Glutamatergic neuron (in vitro differentiated cells): ENCODE measurements around the gene BAZ1A. TPM values are rescaled to one million over a fixed set of nuclear protein-coding genes. Genes with fewer than 3 reads are reported as not detected.

ENCODE experiments used
- DNase-seq: peaks from one replicate; pipeline ENCODE4 v3.0.0; 2022
- H3K27ac Mint-ChIP-seq: one replicate; pipeline ENCODE4 v1.8.0; 2020; ENCODE audit warnings: mild to moderate bottlenecking, mixed read lengths, inconsistent platforms; ENCODE audit not compliant: unreplicated experiment
- H3K27me3 Mint-ChIP-seq: one replicate; pipeline ENCODE4 v1.8.0; 2020; ENCODE audit warnings: mild to moderate bottlenecking, moderate library complexity, mixed read lengths, inconsistent platforms; ENCODE audit not compliant: unreplicated experiment
- H3K36me3 Mint-ChIP-seq: one replicate; pipeline ENCODE4 v1.8.0; 2020; ENCODE audit warnings: mild to moderate bottlenecking, mixed read lengths, inconsistent platforms; ENCODE audit not compliant: unreplicated experiment
- H3K4me1 Mint-ChIP-seq: one replicate; pipeline ENCODE4 v1.8.0; 2020; ENCODE audit warnings: mild to moderate bottlenecking, low read depth, mixed read lengths, inconsistent platforms; ENCODE audit not compliant: unreplicated experiment
- H3K4me3 Mint-ChIP-seq: one replicate; pipeline ENCODE4 v1.8.0; 2020; ENCODE audit warnings: mild to moderate bottlenecking, mixed read lengths, inconsistent platforms; ENCODE audit not compliant: unreplicated experiment
- H3K9me3 Mint-ChIP-seq: one replicate; pipeline ENCODE4 v1.8.0; 2020; ENCODE audit warnings: mild to moderate bottlenecking, moderate library complexity, mixed read lengths, inconsistent platforms; ENCODE audit not compliant: unreplicated experiment
- CTCF ChIP-seq: fragments of 200-600 bp; sonication (generic); IDR thresholded peaks from one replicate; pipeline ENCODE4 v1.5.0; 2021; ENCODE audit not compliant: partially characterized antibody, unreplicated experiment
- long read RNA-seq: library from polyadenylated mRNA; unstranded; transcript quantifications from one replicate; pipeline ENCODE4 v2.0.0, GENCODE V29; 2020; ENCODE audit not compliant: unreplicated experiment
- total RNA-seq: library from RNA; stranded (reverse); fragmentation: NEBNext Ultra II Directional; extraction: Animal tissue kit (Norgen Biotek cat#: 25700); gene quantifications from one replicate; pipeline ENCODE4 v1.2.1, GENCODE V29; 2021; ENCODE audit not compliant: unreplicated experiment

The BAZ1A gene, protein sequence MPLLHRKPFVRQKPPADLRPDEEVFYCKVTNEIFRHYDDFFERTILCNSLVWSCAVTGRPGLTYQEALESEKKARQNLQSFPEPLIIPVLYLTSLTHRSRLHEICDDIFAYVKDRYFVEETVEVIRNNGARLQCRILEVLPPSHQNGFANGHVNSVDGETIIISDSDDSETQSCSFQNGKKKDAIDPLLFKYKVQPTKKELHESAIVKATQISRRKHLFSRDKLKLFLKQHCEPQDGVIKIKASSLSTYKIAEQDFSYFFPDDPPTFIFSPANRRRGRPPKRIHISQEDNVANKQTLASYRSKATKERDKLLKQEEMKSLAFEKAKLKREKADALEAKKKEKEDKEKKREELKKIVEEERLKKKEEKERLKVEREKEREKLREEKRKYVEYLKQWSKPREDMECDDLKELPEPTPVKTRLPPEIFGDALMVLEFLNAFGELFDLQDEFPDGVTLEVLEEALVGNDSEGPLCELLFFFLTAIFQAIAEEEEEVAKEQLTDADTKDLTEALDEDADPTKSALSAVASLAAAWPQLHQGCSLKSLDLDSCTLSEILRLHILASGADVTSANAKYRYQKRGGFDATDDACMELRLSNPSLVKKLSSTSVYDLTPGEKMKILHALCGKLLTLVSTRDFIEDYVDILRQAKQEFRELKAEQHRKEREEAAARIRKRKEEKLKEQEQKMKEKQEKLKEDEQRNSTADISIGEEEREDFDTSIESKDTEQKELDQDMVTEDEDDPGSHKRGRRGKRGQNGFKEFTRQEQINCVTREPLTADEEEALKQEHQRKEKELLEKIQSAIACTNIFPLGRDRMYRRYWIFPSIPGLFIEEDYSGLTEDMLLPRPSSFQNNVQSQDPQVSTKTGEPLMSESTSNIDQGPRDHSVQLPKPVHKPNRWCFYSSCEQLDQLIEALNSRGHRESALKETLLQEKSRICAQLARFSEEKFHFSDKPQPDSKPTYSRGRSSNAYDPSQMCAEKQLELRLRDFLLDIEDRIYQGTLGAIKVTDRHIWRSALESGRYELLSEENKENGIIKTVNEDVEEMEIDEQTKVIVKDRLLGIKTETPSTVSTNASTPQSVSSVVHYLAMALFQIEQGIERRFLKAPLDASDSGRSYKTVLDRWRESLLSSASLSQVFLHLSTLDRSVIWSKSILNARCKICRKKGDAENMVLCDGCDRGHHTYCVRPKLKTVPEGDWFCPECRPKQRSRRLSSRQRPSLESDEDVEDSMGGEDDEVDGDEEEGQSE (N-terminal part only)
- 41.3 TPM for total RNA-seq
- long read RNA-seq, partial matches to known transcripts = 21 of 26 reads
- long read RNA-seq, other reads (novel, unspliced or antisense) = 5 of 26 reads

DNA sequence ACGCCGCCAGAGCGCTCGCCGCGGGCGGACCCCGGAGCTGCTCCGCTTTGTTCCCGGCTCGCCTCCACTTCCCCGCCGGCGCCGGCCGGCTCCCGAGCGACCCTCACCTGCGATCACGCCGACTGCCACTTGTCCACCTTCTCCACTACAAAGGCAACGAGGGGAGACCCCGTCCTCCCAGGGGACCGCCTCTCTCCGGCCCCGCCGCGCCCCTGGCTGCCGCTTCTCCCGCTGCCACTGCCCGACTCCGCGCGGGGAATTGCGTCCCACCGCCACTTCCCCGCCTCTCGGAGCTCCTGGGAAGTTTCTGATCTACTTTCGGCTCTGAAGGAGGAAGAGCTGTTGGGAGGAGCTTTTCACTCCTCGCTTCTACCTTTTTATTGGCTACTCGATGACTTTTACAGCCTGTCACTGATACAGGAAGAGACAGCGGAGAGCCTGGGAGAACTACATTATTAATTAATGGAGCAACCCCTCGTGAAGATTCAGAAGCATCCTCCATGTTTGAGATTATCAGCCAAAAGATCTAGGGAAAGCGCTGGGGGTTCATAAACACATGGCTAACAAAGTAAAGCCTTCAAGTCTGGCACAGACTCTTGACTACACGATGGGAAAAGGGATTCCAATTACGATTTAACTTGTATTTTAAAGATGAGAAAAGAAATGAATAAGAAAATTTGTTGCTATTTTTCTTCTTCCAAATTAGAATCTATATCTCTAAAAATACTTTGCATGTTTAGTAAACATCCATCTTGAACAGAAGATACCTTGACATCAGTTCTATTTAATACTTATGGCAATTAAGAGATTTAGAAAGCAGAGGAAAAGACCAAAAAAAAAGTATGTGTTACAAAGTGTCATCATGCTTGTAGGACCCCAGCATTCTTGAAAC lies at the start of gene BAZ1A:
Gene BAZ1A, minus strand, starts transcription at position 330 of the 892 bp plus-strand sequence. CDS start 756 bp downstream, outside the sequence.
- peak; percentile 78 for DNase-seq
- peaks cover 12% of the 10 kb centered on the region for H3K9me3 Mint-ChIP-seq
- peaks cover 6% of the 10 kb centered on the region for H3K27me3 Mint-ChIP-seq
- H3K4me1 Mint-ChIP-seq = peaks cover 2% of the 10 kb centered on the region
- no peak for TF ChIP-seq CTCF
- H3K36me3 Mint-ChIP-seq = no peaks in the 10 kb centered on the region
- peak within 1 kb of the TSS; percentile 97 for H3K4me3 Mint-ChIP-seq
- peak within 1 kb of the TSS; percentile 95 for H3K27ac Mint-ChIP-seq

DNA sequence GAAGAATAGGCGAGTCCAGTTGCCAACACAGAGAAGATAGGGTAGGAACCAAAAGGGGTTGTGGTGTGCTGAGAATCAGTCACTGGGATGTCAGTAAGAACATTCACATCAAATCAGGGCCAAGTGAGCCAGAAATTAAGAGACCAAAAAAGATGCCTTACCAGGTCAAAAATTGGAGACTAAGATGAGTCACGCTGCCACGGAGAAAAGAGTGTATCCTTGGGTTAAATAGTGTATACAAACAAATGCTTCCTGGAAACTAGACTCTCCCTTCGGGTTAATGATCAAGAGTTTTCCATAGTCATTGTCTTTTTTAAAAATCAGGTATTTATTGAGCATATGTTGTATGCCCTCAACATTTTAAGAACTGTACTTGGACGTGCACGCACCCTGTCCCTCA lies 45.2 kb upstream of the BAZ1A start:
- no peak overlapping the region for H3K4me3 Mint-ChIP-seq
- no peak for TF ChIP-seq CTCF
- peaks cover 2% of the 10 kb centered on the region for H3K9me3 Mint-ChIP-seq
- H3K27me3 Mint-ChIP-seq = peaks cover 2% of the 10 kb centered on the region
- no peaks in the 10 kb centered on the region for H3K36me3 Mint-ChIP-seq
- no peak overlapping the region for H3K27ac Mint-ChIP-seq
- H3K4me1 Mint-ChIP-seq = no peaks in the 10 kb centered on the region
- no peak for DNase-seq

DNA sequence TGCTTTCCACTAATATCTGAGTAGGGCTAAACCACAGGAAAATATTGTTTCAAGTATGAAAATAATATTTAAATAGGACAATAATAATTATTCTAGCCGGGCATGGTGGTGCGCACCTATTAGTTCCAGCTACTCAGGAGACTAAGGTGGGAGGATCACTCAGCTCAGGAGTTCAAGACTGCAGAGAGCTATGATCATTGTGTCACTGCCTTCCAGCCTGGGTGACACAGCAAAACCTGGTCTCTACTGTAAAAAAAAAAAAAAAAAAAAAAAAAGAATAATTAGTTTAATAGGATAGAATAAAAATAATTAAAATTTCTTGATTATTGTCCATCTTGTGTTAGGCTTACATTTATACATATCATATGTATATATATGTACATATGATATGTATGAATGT lies 38.5 kb upstream of the BAZ1A start:
- H3K4me1 Mint-ChIP-seq = no peaks in the 10 kb centered on the region
- no peak for TF ChIP-seq CTCF
- H3K27me3 Mint-ChIP-seq = peaks cover 2% of the 10 kb centered on the region
- H3K4me3 Mint-ChIP-seq = no peak overlapping the region
- no peaks in the 10 kb centered on the region for H3K36me3 Mint-ChIP-seq
- H3K9me3 Mint-ChIP-seq = peaks cover 2% of the 10 kb centered on the region
- no peak for DNase-seq
- no peak overlapping the region for H3K27ac Mint-ChIP-seq

DNA sequence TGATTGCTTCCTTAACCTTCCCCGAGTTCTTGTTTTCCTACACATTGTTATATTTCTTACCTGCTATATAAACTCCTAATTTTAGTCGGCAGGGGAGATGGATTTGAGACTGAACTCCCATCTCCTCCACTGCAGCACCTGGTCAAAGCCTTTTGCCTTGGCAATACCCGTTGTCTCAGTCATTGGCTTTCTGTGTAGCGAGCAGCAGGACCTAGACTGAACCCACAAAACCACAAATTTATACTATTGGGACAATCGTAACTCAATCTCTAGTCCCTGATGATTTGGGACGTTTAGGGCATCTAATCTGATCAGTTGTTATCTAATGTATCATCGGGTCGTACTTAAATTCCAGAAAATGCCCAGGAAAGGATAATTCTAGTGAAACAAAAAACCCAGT lies 37.8 kb upstream of the BAZ1A start:
- Mint-ChIP-seq H3K27me3 (no peaks in the 10 kb centered on the region), H3K9me3 (peaks cover 2% of the 10 kb centered on the region), H3K4me1 (no peaks in the 10 kb centered on the region), H3K27ac (no peak overlapping the region), H3K4me3 (no peak overlapping the region), H3K36me3 (no peaks in the 10 kb centered on the region)
- TF ChIP-seq CTCF = no peak
- DNase-seq = no peak
